Measurements from ENCODE around the gene MESP2. TPM values are rescaled to one million over a fixed set of nuclear protein-coding genes. Genes with fewer than 3 reads are reported as not detected.
A peak's percentile ranks its signal among the peaks of the same experiment; 100 is the strongest.

The MESP2 gene
- total and polyA plus RNA-seq, 2 of the 13 experiments (the other 11 are each of a cell fraction or from before 2014, with no cell fraction given) = not detected

- no peak for TF ChIP-seq ZSCAN20 (CRISPR knock-in tag; IDR thresholded peaks at IDR 0.05; ENCODE audit: borderline replicate concordance)
- no peak; the same call in 1 of the 2 replicates for TF ChIP-seq ZNF691 (CRISPR knock-in tag; IDR thresholded peaks at IDR 0.05; ENCODE audit: borderline replicate concordance, low read depth)
- TF ChIP-seq TEF (CRISPR knock-in tag; IDR thresholded peaks at IDR 0.05) = no peak
- peak; percentile 36; the same call in 1 of the 2 replicates for TF ChIP-seq NFKBIZ (CRISPR knock-in tag; IDR thresholded peaks at IDR 0.05)
- no peak for TF ChIP-seq ZNF329 (CRISPR knock-in tag; IDR thresholded peaks at IDR 0.05; ENCODE audit: low read depth)
- peak; percentile 66 for TF ChIP-seq ZNF263 (CRISPR knock-in tag; IDR thresholded peaks at IDR 0.05)
- TF ChIP-seq HMG20A (CRISPR knock-in tag; IDR thresholded peaks at IDR 0.05; ENCODE audit: borderline replicate concordance) = no peak
- TF ChIP-seq MED1 (CRISPR knock-in tag; IDR thresholded peaks at IDR 0.05) = peak; percentile 63
- TF ChIP-seq ZNF280D (CRISPR knock-in tag; IDR thresholded peaks at IDR 0.05) = no peak
- no peak for TF ChIP-seq TSC22D2 (CRISPR knock-in tag; IDR thresholded peaks at IDR 0.05; ENCODE audit: borderline replicate concordance)
- no peak for TF ChIP-seq SNAI1 (CRISPR knock-in tag; IDR thresholded peaks at IDR 0.05; ENCODE audit: borderline replicate concordance)
- TF ChIP-seq ZNF362 (CRISPR knock-in tag; IDR thresholded peaks at IDR 0.05; ENCODE audit: borderline replicate concordance) = no peak
- peak; percentile 22; the same call in 1 of the 2 replicates for TF ChIP-seq ZGPAT (CRISPR knock-in tag; IDR thresholded peaks at IDR 0.05)
- no peak; the same call in 1 of the 2 replicates for TF ChIP-seq ZNF142 (CRISPR knock-in tag; IDR thresholded peaks at IDR 0.05)
Observed at GRCh38 chr15:89750560-89751542, 25.3 kb upstream of the MESP2 start, which contains the start of gene MESP1 (continued).
